Medulla oblongata (tissue), 1 donor: ENCODE measurements around the gene TBC1D5.

Experiments used
- DNase-seq: peaks from one replicate; pipeline ENCODE4 v3.0.0-alpha.2; 2015; ENCODE audit errors: extremely low spot score

TBC1D5 gene

DNA sequence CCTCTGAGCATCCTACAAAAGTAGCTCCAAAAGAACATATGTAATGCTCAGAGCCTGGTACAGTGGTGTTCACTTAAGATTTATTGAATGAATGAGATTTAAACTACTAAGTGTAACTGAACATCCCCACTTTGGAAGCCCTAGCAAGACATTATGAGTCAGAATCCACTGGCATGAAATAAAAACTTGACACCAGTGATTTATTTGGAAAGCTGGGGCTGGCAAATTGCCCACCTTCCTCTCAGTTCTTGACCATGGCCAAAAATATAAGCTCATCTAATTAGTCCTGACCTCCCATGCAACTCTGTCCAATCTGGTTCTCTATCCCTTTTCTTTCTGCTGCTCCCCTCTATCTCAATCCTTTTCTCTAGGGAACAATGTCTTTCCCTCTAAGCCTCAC, 439.7 kb downstream of the TBC1D5 start:
- no peak for DNase-seq

DNA sequence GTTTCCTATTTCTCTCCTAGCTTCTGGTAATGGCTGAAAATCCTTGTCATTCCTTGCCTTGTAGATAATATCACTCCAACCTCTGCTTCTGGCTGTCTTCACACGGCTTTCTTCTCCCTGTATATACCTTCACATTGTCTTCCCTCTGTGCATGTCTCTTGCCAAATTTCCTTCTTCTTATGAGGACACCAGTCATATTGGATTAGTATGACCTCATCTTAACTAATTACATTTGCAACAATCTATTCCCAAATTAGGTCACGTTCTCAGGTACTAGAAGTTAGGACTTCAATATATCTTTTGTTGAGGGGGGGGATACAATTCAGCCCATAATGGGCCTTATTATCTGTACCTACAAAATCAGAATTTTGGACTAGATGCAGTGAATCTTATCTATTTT, 440.3 kb downstream of the TBC1D5 start:
- DNase-seq = no peak

DNA sequence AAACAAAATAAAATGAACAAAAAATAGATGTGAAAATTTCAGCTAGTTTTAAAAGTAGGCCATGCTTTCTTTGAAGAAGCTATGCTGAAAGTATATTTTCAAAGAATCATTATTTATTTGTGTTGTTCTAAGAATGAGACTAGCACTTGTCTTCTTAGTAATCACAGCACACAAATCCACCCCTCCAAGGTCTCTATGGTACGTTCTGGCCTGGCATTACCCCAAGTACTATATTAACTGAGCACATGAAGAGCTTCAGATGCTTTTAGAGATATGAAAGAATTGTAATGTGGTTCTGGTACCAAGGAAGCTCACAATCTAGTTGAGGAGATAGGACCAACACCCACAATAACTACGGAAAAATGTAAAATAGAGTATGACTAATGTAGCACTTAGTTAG, 441.2 kb downstream of the TBC1D5 start:
- DNase-seq = no peak

GRCh38 chr3:17300441-17300840, 442.0 kb downstream of the TBC1D5 start:
- DNase-seq = no peak

DNA sequence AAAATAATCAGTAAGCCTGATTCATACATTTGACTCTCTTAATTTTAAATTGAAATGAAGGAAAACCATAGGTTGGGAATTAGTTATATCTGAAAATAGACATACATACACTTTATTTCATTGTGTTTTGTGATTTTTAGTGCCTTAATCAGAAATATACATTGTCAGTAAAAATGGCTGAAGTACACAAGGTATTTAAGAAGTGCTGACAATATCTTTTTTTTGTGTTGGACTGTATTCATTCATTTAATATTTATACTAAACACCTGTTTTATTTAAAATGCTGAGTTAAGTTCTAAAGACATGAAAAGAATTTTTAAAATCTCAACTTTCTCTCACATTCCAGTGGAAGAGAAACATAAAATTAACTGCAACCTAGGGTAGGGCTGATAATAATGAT, 444.4 kb downstream of the TBC1D5 start:
- no peak for DNase-seq

GRCh38 chr3:17292556-17292955, 449.9 kb downstream of the TBC1D5 start:
- no peak for DNase-seq

DNA sequence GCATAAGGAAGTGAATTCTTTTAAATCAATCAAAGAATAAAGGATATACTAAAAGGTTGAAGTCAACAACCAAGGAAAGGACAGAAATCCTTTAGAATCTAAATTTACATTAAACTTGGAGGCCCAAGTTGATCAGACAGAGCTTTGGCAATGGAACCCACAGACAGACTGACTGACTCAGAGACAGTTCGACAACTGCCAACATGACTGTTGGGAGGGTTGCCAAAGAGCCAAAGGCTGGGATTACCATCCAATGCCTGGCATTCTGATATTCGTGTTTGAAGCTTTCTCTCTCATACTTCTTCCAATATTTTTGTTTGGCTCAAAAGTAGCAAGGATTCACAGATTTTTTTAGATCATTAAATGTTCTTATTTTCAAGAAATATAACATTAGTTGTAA, 451.5 kb downstream of the TBC1D5 start:
- DNase-seq = no peak

- no peak for DNase-seq
Measured at GRCh38 chr3:17288839-17289399, 453.5 kb downstream of the TBC1D5 start.

- no peak for DNase-seq
Measured at GRCh38 chr3:17287006-17287689, 455.3 kb downstream of the TBC1D5 start.

DNA sequence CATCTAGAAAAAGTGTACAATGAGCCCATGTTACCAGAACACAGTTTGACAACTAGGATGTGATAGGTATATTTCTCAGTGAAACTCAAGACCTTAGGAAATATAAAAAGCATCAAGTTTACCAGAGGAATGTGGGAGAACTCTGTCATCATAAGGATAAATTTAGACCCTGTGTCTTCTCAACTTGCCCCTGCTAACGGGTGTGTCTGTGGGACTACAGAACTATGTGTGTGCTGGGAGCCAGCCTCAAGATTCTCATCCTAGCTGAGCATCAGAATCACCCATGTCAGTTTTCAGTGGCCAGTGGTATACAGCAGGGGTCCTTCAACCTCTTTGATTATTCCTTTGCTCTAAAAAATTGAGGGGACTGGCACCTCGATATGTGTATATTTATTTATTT, 464.4 kb downstream of the TBC1D5 start:
- DNase-seq = no peak

DNA sequence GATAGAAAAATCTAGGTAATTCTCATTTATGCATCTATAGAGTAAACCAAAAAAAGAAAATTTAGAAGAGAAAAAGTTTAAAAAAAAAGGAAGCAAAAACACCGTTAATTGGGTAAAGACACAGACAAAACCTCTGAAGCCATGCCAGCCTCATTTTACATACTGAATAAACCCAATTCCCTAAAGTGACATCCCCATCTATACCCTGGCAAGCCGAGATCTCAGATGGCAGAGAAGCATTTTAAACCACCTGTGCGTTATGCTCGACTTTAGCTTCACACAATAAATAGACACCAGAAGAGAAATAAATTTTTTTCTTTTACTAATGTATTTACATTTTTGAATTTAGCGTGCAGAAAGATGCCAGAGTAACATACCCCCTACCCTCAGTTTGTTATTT, 475.6 kb downstream of the TBC1D5 start:
- DNase-seq = no peak

DNA sequence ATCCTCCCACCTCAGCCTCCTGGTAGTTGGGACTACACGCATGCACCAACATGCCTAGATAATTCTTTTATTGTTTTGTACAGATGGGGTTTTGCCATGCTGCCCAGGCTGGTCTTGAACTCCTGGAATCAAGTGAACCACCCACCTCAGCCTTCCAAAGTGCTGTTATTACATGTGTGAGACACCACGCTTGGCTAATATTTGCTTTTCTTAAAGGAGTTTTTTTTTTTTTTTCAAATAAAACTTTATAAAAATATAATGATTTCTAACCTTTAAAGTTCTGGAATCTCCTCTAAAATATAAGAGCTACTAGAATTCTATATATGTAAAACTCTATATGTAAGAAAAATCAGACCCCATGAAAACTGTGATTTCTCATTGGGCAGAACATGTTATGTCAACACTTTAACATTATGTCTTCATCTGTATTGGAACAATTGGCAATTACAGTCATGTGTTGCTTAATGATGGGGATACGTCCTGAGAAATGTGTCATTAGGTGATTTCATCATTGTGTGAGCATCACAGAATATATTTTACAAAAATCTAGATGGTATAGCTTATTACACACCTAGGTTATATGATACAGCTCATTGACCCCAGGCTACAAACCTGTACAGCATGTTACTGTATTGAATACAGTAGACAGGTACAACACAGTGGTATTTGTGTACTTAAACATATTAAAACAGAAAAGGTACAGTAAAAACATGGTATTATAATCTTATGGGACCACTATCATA, 480.6 kb downstream of the TBC1D5 start:
- no peak for DNase-seq

GRCh38 chr3:17260257-17260656, 482.2 kb downstream of the TBC1D5 start:
- no peak for DNase-seq

DNA sequence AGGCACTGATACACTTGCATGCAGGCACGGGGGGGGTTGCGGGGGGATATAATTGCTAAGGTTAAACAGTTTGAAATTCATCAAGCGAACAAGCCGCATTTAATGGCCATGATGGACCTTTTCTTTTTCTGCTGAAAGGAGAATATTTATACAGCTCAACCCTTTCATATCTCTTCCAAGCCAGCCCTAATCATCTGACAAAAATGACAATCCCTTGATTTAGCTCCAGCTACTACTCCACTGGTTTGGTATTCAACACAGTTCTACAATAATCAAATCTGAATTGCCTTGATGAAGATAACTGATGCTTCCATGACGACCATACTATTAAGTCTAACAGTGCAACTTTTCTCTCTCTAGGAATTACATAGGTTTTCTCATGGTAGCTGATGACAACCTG, 482.7 kb downstream of the TBC1D5 start:
- no peak for DNase-seq

GRCh38 chr3:17258823-17259436, 483.5 kb downstream of the TBC1D5 start:
- peak; percentile 72 for DNase-seq

- DNase-seq = no peak
Measured at GRCh38 chr3:17257269-17257668, 485.2 kb downstream of the TBC1D5 start.

DNA sequence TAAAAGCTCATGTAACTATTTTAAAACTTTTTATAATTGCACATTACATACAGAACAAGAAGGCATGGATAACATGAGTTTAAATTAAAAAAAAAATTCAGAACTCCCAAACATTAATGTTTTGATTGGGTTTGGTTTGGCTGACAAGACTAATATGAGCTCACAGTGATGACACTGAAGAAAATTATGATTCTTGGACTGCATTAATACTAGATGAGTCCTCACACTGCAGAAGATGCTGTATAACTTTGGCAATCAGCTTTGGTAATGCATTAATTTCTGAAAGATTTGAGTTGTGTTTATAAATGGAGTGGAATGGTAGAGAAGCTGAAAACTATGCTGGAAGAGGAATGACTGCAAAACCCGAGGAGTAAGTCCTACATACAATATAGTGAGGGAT, 498.8 kb downstream of the TBC1D5 start:
- DNase-seq = no peak

- DNase-seq = no peak
Measured at GRCh38 chr3:17239417-17239816, 503.0 kb downstream of the TBC1D5 start.

DNA sequence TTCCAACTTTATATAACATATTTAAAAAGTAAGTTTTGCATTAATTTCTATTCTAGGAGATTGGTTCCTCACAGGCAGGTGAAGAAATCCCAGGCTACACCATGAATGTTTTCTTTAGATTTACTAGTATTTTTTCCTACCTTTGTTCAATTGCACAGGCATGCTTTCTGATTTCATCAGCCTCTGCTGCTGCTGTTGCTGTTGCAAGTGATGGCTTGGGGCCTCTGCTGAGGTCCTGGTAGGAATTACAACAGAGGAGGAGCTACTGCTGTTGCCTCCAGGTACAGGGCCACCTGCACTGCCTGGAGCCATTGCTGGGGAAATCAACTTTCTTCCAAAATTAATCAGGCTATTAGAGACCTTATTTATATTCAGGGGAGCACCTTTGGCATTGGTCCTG, 504.4 kb downstream of the TBC1D5 start:
- DNase-seq = no peak

GRCh38 chr3:17235310-17235709, 507.1 kb downstream of the TBC1D5 start:
- no peak for DNase-seq

GRCh38 chr3:17234382-17234781, 508.0 kb downstream of the TBC1D5 start:
- no peak for DNase-seq

GRCh38 chr3:17233398-17233800, 509.0 kb downstream of the TBC1D5 start:
- peak; percentile 77 for DNase-seq

DNA sequence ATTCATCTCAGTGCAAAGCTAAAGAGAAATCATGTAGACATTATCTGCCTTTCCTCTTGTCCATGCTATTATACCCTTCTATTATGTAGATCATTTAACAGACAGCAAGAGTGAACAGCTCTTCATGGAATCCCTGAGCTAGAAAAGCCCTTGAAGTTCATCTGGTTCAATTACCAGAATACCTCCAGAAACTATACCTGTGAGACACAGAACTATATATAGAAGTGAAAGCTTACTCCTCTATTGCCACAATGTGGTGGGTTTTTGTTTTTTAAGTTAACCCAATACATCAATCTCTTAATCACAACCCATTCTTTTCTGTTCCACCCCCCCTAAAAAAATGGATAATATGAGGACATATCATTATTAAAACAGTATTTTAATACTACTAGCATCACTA, 510.0 kb downstream of the TBC1D5 start:
- DNase-seq = no peak
